Measurements from ENCODE around the gene TSPAN17. TPM values are rescaled to one million over a fixed set of nuclear protein-coding genes. Genes with fewer than 3 reads are reported as not detected.

TSPAN17 gene
- polyA plus RNA-seq, 3 donors, result 22.2 to 27.7 (median 24.1) TPM

- Mint-ChIP-seq H3K27ac (peak overlapping the region in 1 of 7 donors; percentile 54), H3K27me3 (ENCODE audit: low read depth in 3 of 3) (peaks cover 59 to 79% (median 70%) of the 10 kb centered on the region in 3 donors), H3K9me3 (peaks cover 0 to 9% (median 3%) of the 10 kb centered on the region in 7 donors), H3K36me3 (no peaks in the 10 kb centered on the region), H3K4me3 (peak overlapping the region in 1 of 2 donors; percentile 69), H3K4me1 (no peaks in the 10 kb centered on the region)
- H2AFZ ChIP-seq (ENCODE audit: insufficient read depth, low read depth, low read length, poor library complexity, severe bottlenecking), result no peak overlapping the region
- no peak overlapping the region for H3K9ac ChIP-seq (ENCODE audit: insufficient read depth, low read length, poor library complexity, severe bottlenecking)
- no peak for DNase-seq
- H3K4me3 ChIP-seq (replicated peaks in 1 of 3; ENCODE audit: low read depth in 2 of 3, low read length in 3 of 3), result no peak overlapping the region
- H3K27me3 ChIP-seq (ENCODE audit: control insufficient read depth in 2 of 2, insufficient read depth in 2 of 2, low read length in 2 of 2), result peaks cover 13 to 58% of the 10 kb centered on the region in 2 donors
- WGBS (ENCODE audit: insufficient coverage), result 36% methylated on average over 28 of the region's 31 CpGs
- no peaks in the 10 kb centered on the region for H3K4me1 ChIP-seq (ENCODE audit: control insufficient read depth in 1 of 2, insufficient read depth in 2 of 2, low read length in 2 of 2)
- H3K4me2 ChIP-seq (replicated peaks; ENCODE audit: extremely low read depth, low read length, poor library complexity, severe bottlenecking), result no peak overlapping the region
- H3K27ac ChIP-seq (ENCODE audit: low read depth in 1 of 2, low read length in 2 of 2), result no peak overlapping the region
- H3K36me3 ChIP-seq (replicated peaks in 1 of 2; ENCODE audit: control insufficient read depth in 1 of 2, insufficient read depth in 2 of 2, low read length in 2 of 2), result no peaks in the 10 kb centered on the region
- H4K20me1 ChIP-seq (ENCODE audit: insufficient read depth, low read length), result no peaks in the 10 kb centered on the region
- intact Hi-C loops (cut with micrococcal nuclease), result loop anchor here in 1 of 2 donors (10.0 kb wide), 1 partner anchor 375 kb away; no protein-coding TSS in a partner anchor
- no peaks in the 10 kb centered on the region for H3K79me2 ChIP-seq (ENCODE audit: insufficient read depth, low read length)
- peaks cover 0 to 4% of the 10 kb centered on the region in 2 donors for H3K9me3 ChIP-seq (replicated peaks in 1 of 2; ENCODE audit: control insufficient read depth in 1 of 2, insufficient read depth in 1 of 2, low read length in 2 of 2)
- no peak for TF ChIP-seq CTCF (IDR thresholded peaks at IDR 0.05)
These were observed 32.3 kb downstream of the TSPAN17 start for GRCh38 chr5:176679365-176680225.

DNA sequence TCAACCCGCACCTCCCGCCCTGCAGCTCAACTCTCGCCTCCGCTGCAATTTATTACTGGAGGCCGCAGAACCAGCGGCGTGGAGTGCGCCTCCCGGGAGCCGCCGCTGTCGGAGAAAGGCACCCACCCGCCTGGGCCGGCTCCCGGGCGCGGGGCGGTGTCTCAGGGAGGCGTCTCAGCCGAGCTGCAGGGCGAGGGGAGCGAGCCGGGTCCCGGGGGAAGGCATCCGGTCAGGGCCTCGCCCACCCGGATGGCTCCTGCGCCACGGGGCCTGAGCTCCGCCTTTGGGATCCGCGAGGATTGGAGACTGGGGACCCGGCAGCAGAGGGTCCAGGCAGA is 32.9 kb downstream of the TSPAN17 start:
- H3K36me3 ChIP-seq (replicated peaks in 1 of 2; ENCODE audit: control insufficient read depth in 1 of 2, insufficient read depth in 2 of 2, low read length in 2 of 2), result no peaks in the 10 kb centered on the region
- Mint-ChIP-seq H3K9me3 (peaks cover 3 to 11% (median 8%) of the 10 kb centered on the region in 7 donors), H3K27ac (no peak overlapping the region), H3K27me3 (ENCODE audit: low read depth in 3 of 3) (peaks cover 62 to 85% (median 73%) of the 10 kb centered on the region in 3 donors), H3K36me3 (no peaks in the 10 kb centered on the region), H3K4me1 (no peaks in the 10 kb centered on the region), H3K4me3 (peak overlapping the region in 1 of 2 donors; percentile 69)
- TF ChIP-seq CTCF (IDR thresholded peaks at IDR 0.05), result no peak
- H3K9me3 ChIP-seq (replicated peaks in 1 of 2; ENCODE audit: control insufficient read depth in 1 of 2, insufficient read depth in 1 of 2, low read length in 2 of 2), result peaks cover 0 to 4% of the 10 kb centered on the region in 2 donors
- H3K27me3 ChIP-seq (ENCODE audit: control insufficient read depth in 2 of 2, insufficient read depth in 2 of 2, low read length in 2 of 2), result peaks cover 13 to 60% of the 10 kb centered on the region in 2 donors
- H4K20me1 ChIP-seq (ENCODE audit: insufficient read depth, low read length), result no peaks in the 10 kb centered on the region
- no peak overlapping the region for H3K4me2 ChIP-seq (replicated peaks; ENCODE audit: extremely low read depth, low read length, poor library complexity, severe bottlenecking)
- no peak overlapping the region for H2AFZ ChIP-seq (ENCODE audit: insufficient read depth, low read depth, low read length, poor library complexity, severe bottlenecking)
- H3K79me2 ChIP-seq (ENCODE audit: insufficient read depth, low read length), result no peaks in the 10 kb centered on the region
- H3K27ac ChIP-seq (ENCODE audit: low read depth in 1 of 2, low read length in 2 of 2), result no peak overlapping the region
- no peak overlapping the region for H3K9ac ChIP-seq (ENCODE audit: insufficient read depth, low read length, poor library complexity, severe bottlenecking)
- no peaks in the 10 kb centered on the region for H3K4me1 ChIP-seq (ENCODE audit: control insufficient read depth in 1 of 2, insufficient read depth in 2 of 2, low read length in 2 of 2)
- 3% methylated on average over 32 of the region's 33 CpGs for WGBS (ENCODE audit: insufficient coverage)
- no peak for DNase-seq
- H3K4me3 ChIP-seq (replicated peaks in 1 of 3; ENCODE audit: low read depth in 2 of 3, low read length in 3 of 3), result no peak overlapping the region
- intact Hi-C loops (cut with micrococcal nuclease), result loop anchor here in 1 of 2 donors (10.0 kb wide), 1 partner anchor 375 kb away; no protein-coding TSS in a partner anchor

All from CD14-positive monocyte (primary cell).